ENCODE measurements around the gene SHROOM3.

DNA sequence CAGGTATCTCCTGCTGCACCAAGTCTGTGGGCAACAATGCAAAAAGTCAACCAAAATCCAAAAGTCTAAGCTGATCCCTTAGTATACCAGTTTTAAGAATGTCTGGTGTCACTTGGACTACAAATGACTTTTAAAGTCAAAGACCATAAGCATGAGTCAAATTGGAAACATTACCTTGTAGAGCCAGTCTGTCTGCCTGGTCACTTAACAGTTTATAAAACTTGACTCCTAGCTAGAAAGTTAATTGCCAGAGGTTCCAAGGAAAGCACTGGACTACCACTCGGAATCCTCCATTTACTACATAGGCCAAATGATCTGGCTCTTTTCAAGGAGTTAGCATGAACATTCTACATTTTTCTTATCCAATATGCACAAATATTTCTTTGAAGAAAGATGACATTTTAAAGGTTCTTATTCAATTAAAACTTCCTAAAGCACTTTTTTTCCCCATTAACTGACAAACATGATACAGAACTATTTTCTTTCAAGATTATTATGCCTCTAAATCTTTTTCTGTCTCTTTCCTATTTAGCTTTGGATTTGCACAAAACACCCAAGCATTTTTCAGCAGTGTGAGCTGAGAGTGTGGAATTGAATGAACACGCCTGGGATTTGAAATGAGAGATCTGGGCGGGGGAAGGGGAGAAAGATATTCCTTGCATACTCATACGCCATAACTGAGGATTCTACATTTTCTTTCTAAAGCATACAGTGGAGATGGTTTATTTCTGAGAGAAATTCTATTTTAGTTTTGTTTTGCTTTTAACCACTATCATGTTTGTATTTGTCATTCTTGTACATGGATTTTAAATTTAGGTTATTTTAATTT lies 188.4 kb downstream of the SHROOM3 start:
- no peak for TF ChIP-seq POLR2A (IDR thresholded peaks at IDR 0.05)
- TF ChIP-seq, protein P1, sequence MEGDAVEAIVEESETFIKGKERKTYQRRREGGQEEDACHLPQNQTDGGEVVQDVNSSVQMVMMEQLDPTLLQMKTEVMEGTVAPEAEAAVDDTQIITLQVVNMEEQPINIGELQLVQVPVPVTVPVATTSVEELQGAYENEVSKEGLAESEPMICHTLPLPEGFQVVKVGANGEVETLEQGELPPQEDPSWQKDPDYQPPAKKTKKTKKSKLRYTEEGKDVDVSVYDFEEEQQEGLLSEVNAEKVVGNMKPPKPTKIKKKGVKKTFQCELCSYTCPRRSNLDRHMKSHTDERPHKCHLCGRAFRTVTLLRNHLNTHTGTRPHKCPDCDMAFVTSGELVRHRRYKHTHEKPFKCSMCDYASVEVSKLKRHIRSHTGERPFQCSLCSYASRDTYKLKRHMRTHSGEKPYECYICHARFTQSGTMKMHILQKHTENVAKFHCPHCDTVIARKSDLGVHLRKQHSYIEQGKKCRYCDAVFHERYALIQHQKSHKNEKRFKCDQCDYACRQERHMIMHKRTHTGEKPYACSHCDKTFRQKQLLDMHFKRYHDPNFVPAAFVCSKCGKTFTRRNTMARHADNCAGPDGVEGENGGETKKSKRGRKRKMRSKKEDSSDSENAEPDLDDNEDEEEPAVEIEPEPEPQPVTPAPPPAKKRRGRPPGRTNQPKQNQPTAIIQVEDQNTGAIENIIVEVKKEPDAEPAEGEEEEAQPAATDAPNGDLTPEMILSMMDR (IDR thresholded peaks at IDR 0.05) = no peak
